Motor neuron (in vitro differentiated cells): Measurements from ENCODE around the gene ARL15. TPM values are rescaled to one million over a fixed set of nuclear protein-coding genes. Genes with fewer than 3 reads are reported as not detected.
A peak's percentile ranks its signal among the peaks of the same experiment; 100 is the strongest.

ENCODE experiments used
- ATAC-seq, 8 experiments: fragments of 200-7000 bp; cut with Tn5 transposase; replicated peaks in 6 of 8; 2 replicates each; pipeline ENCODE4 v1.8.0; 2021; ENCODE audit warnings: mild to moderate bottlenecking in 8 of 8, moderate library complexity in 8 of 8
- H3K27ac ChIP-seq, 2 donors: fragments of 250-450 bp; sonication (Bioruptor Pico); 2 replicates each; pipeline ENCODE4 v1.9.0; 2021; ENCODE audit warnings: antibody characterized with exemption in 2 of 2, mild to moderate bottlenecking in 2 of 2, moderate library complexity in 1 of 2
- H3K4me1 ChIP-seq, 2 donors: fragments of 250-450 bp; sonication (Bioruptor Pico); replicated peaks in 1 of 2; 2 replicates each; pipeline ENCODE4 v1.6.1; 2021; ENCODE audit warnings: antibody characterized with exemption in 2 of 2, mild to moderate bottlenecking in 2 of 2, moderate library complexity in 1 of 2
- H3K4me3 ChIP-seq, 5 donors: fragments of 250-450 bp; sonication (Bioruptor Pico); 2 replicates each; pipeline ENCODE4 v1.9.0; 2021; ENCODE audit warnings: antibody characterized with exemption in 5 of 5, mild to moderate bottlenecking in 5 of 5, moderate library complexity in 4 of 5
- WGBS, 10 experiments: fragments of 450-650 bp; shearing (Covaris generic); methylation state at CpG; one replicate each; pipeline ENCODE4 v1.0.0; 2022; 5-methylcytosine and 5-hydroxymethylcytosine counted together
- in situ Hi-C, 9 experiments: fragments of 400-800 bp; cut with MboI; loops; one replicate each; pipeline ENCODE4 v1.15.0; 2021; ENCODE audit warnings: low sequenced_read_pairs in 9 of 9, low pct_unique_long_range_greater_than_20kb in 2 of 9; ENCODE audit not compliant: unreplicated experiment in 9 of 9
- total RNA-seq, 8 experiments: library from RNA; unstranded; fragments of 300-600 nt; gene quantifications; 2 replicates each; pipeline versions ENCODE4 v1.2.3 to v1.2.4, GENCODE V29; 2022

ARL15 gene
- total RNA-seq, 8 experiments from 2014 or later, result 17.0 to 44.6 (median 22.3) TPM

GRCh38 chr5:54325610-54326311, 15.4 kb upstream of the ARL15 start:
- Histone ChIP-seq H3K4me3 (no peak overlapping the region), H3K27ac (no peak overlapping the region), H3K4me1 (no peaks in the 10 kb centered on the region)
- ATAC-seq, result no peak
- WGBS, 10 experiments, result 36 to 97% (median 75%) methylated on average over 1 to 5 of the region's 5 CpGs
- in situ Hi-C loops, result no loop called here

- in situ Hi-C loops, result no loop called here
- Histone ChIP-seq H3K4me1 (no peaks in the 10 kb centered on the region), H3K27ac (no peak overlapping the region), H3K4me3 (no peak overlapping the region)
- WGBS, 10 experiments, result 17 to 83% (median 49%) methylated on average over 1 of the region's 1 CpG; no CpG with 5 or more reads in 6 of the 10 experiments
- no peak for ATAC-seq
These were observed 14.9 kb upstream of the ARL15 start for GRCh38 chr5:54325272-54325609.

- Histone ChIP-seq H3K4me1 (no peaks in the 10 kb centered on the region), H3K27ac (no peak overlapping the region), H3K4me3 (no peak overlapping the region)
- WGBS, 10 experiments, result 69 to 100% (median 81%) methylated on average over 1 to 7 of the region's 7 CpGs
- in situ Hi-C loops, result loop anchor here in 1 of 9 experiments (25.0 kb wide), 1 partner anchor 88 kb away; no protein-coding TSS in a partner anchor
- ATAC-seq, result no peak
These were observed 14.4 kb upstream of the ARL15 start for GRCh38 chr5:54324651-54325271.

- ATAC-seq, result no peak
- WGBS, 10 experiments, result 17 to 100% (median 80%) methylated on average over 1 to 2 of the region's 2 CpGs; no CpG with 5 or more reads in 3 of the 10 experiments
- H3K4me3 ChIP-seq, result no peak overlapping the region
- in situ Hi-C loops, result loop anchor here in 1 of 9 experiments (25.0 kb wide), 1 partner anchor 89 kb away; no protein-coding TSS in a partner anchor
- no peaks in the 10 kb centered on the region for H3K4me1 ChIP-seq
- no peak overlapping the region for H3K27ac ChIP-seq
These were observed 13.1 kb upstream of the ARL15 start for GRCh38 chr5:54323495-54323894.

GRCh38 chr5:54320256-54320655, 9.9 kb upstream of the ARL15 start:
- ATAC-seq, result no peak
- no peak overlapping the region for H3K4me3 ChIP-seq
- in situ Hi-C loops, result loop anchor here in 1 of 9 experiments (25.0 kb wide), 1 partner anchor 92 kb away; no protein-coding TSS in a partner anchor
- no peak overlapping the region for H3K27ac ChIP-seq
- WGBS, 10 experiments, result 43 to 100% (median 81%) methylated on average over 1 of the region's 1 CpG; no CpG with 5 or more reads in 4 of the 10 experiments
- peaks cover 0 to 3% of the 10 kb centered on the region in 2 donors for H3K4me1 ChIP-seq

- in situ Hi-C loops, result loop anchor here in 1 of 9 experiments (25.0 kb wide), 1 partner anchor 95 kb away; no protein-coding TSS in a partner anchor
- no peak for ATAC-seq
- Histone ChIP-seq H3K4me3 (no peak overlapping the region), H3K4me1 (peaks cover 0 to 3% of the 10 kb centered on the region in 2 donors), H3K27ac (no peak overlapping the region)
- WGBS, 10 experiments, result 48 to 92% (median 79%) methylated on average over 2 to 5 of the region's 5 CpGs; no CpG with 5 or more reads in 3 of the 10 experiments
These were observed 7.3 kb upstream of the ARL15 start for GRCh38 chr5:54317511-54318260.

GRCh38 chr5:54315736-54316528, 5.6 kb upstream of the ARL15 start:
- ATAC-seq, result peak in 2 of 8 experiments; percentile 17 to 74
- Histone ChIP-seq H3K4me3 (no peak overlapping the region), H3K27ac (no peak overlapping the region), H3K4me1 (peaks cover 0 to 3% of the 10 kb centered on the region in 2 donors)
- in situ Hi-C loops, result loop anchor here in 1 of 9 experiments (25.0 kb wide), 1 partner anchor 96 kb away; no protein-coding TSS in a partner anchor
- 40 to 95% (median 68%) methylated on average over 1 to 5 of the region's 5 CpGs; no CpG with 5 or more reads in 1 of the 10 experiments for WGBS, 10 experiments

- ATAC-seq, result no peak
- WGBS, 10 experiments, result 40 to 100% (median 75%) methylated on average over 1 to 7 of the region's 7 CpGs
These were observed 3.2 kb upstream of the ARL15 start for GRCh38 chr5:54313311-54314270.

GRCh38 chr5:54312499-54312898, 2.1 kb upstream of the ARL15 start:
- H3K4me3 ChIP-seq, result no peak overlapping the region
- WGBS, 10 experiments, result 56 to 100% (median 91%) methylated on average over 1 to 3 of the region's 3 CpGs; no CpG with 5 or more reads in 1 of the 10 experiments
- in situ Hi-C loops, result loop anchor here in 1 of 9 experiments (25.0 kb wide), 1 partner anchor 100 kb away; no protein-coding TSS in a partner anchor

More at GRCh38 chr5:54313311-54314270, 3.2 kb upstream of the ARL15 start:
- Histone ChIP-seq H3K27ac (no peak overlapping the region), H3K4me3 (no peak overlapping the region), H3K4me1 (peaks cover 3 to 6% of the 10 kb centered on the region in 2 donors)
- in situ Hi-C loops, result loop anchor here in 1 of 9 experiments (25.0 kb wide), 1 partner anchor 99 kb away; no protein-coding TSS in a partner anchor

GRCh38 chr5:54311176-54311677, 854 bp upstream of the ARL15 start:
- peak in 3 of 8 experiments; percentile 3 to 10 (median 7) for ATAC-seq
- peak overlapping the region; percentile 50 to 88 (median 69) for H3K4me3 ChIP-seq
- no peak overlapping the region for H3K27ac ChIP-seq
- whole genome bisulfite sequencing, 10 experiments, result 0% methylated on average over 1 to 14 of the region's 16 CpGs; no CpG with 5 or more reads in 5 of the 10 experiments
- peaks cover 3 to 9% of the 10 kb centered on the region in 2 donors for H3K4me1 ChIP-seq
- in situ Hi-C loops, result loop anchor here in 1 of 9 experiments (25.0 kb wide), 1 partner anchor 101 kb away; no protein-coding TSS in a partner anchor

More at GRCh38 chr5:54312499-54312898, 2.1 kb upstream of the ARL15 start:
- Histone ChIP-seq H3K4me1 (peaks cover 3 to 9% of the 10 kb centered on the region in 2 donors), H3K27ac (no peak overlapping the region)
- no peak for ATAC-seq
